K562 treated with DMSO at 1 percent for 24 hours (cell line): ENCODE results near the gene PRDX2. TPM values are rescaled to one million over a fixed set of nuclear protein-coding genes. Genes with fewer than 3 reads are reported as not detected.

Experiments
- total RNA-seq: library from RNA; unstranded; fragments of 300-600 nt; gene quantifications from 2 replicates; pipeline ENCODE4 v1.2.3, GENCODE V29; 2022; ENCODE audit warnings: low read depth; ENCODE audit not compliant: insufficient read depth

The PRDX2 gene
- 388 and 416 TPM in 2 replicates for total RNA-seq

GRCh38 chr19:12801466-12802266, at the start of gene PRDX2, which contains the start of gene THSD8:
Gene PRDX2 (minus strand): TSS chr19:12801800. CDS start chr19:12801261, 539 bp downstream.
Gene THSD8 (plus strand): TSS chr19:12802069. CDS start chr19:12802072, 3 bp downstream.

GRCh38 chr19:12838182-12838885, 36.7 kb upstream of the PRDX2 start, which contains the start of gene MAST1:
Gene MAST1 (plus strand): TSS chr19:12838515. CDS start chr19:12838573, 58 bp downstream.

DNA sequence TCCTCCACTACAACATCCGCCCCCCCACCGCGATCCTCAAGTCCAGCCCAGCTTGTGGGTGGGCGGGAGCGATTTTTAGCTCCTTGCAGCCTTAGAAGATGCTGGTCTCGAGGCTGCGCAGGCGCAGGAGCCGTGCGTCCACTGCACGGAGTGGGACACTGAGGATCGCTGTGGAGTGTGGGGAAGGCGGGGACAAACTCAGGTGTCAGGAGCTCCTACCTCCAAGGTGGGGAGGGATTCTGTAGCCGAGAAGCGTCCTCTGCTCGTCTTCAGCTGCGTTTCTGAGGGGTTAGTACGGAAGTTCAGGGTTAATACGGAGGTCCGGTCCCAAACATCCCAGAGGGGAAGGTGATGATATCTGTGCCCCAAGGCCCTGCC, 33.0 kb upstream of the PRDX2 start, which contains the start of gene RTBDN:
RTBDN (minus strand) TSS at position 14 of the 378 bp plus-strand sequence. CDS start 4,600 bp downstream, outside the sequence.

GRCh38 chr19:12806242-12807081, 4.9 kb upstream of the PRDX2 start, which contains the start of gene RNASEH2A:
Gene RNASEH2A (plus strand): TSS chr19:12806584. CDS start chr19:12806674, 90 bp downstream.

GRCh38 chr19:12791345-12792050, 10.1 kb downstream of the PRDX2 start, which contains the start of gene JUNB:
Gene JUNB (plus strand): TSS chr19:12791486. CDS start chr19:12791772, 286 bp downstream.

DNA sequence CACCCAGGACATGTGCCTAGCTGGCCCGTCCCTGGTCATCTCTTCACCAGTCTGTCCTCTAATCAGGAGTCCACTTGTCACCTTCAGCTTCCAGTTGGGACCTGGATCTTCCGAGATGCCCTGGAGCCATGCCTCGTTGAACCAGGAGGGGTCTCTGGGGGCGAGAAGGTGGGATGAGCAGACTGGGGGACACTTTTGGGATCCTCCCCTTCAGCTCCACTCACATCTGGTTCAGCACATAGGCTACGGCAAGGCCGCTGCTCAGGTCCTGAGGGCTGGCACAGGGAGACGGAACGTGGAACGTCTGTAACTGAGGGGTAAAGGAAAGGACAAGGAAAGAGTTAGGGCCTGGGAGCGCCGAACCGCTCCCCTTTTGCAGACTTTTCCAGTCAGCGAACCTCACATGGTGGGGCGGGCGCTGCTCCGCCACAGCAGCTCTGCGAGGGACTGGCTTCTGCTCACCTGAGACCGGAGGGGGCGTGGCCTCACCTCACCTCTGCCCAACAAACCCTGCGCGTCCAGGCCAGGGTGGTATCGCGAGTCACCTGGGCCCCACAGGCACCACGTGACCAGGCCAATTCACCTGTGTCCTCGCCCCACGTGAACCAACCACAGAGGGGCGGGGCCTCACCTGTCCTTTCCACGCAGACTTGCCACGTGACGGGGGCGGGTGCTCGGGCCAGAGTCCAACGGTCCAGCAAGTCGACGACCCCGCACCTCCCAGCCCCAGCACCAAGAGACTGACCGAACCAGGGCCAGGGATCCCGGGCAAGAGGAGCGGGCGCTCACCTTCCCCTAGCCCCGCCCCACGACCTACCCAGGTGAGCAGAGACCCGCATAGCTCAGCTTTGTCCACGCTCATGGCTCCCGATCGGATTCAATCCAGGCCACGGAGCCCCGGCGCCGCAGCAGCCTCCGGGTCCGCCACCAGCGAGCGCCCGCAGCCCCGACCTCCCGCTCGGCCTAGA, 26.7 kb downstream of the PRDX2 start, which contains the start of gene HOOK2:
HOOK2 (minus strand) TSS at position 965 of the 968 bp plus-strand sequence; CDS start at position 862, 103 bp downstream.

GRCh38 chr19:12751635-12752034, 50.0 kb downstream of the PRDX2 start, which contains the start of gene BEST2:
Gene BEST2 (plus strand): TSS chr19:12751791. CDS start chr19:12752593, 802 bp downstream.

Other genes starting within 250 kb of the PRDX2 start
- gene ZNF490, start 191.0 kb downstream of the PRDX2 start, total RNA-seq, result 1.3 and 1.6 TPM in 2 replicates
- gene ZNF791, start 190.9 kb downstream of the PRDX2 start, total RNA-seq, result 4.3 and 4.7 TPM in 2 replicates
- 124 and 142 TPM in 2 replicates for gene MAN2B1, start 135.1 kb downstream of the PRDX2 start, total RNA-seq
- gene WDR83, start 135.0 kb downstream of the PRDX2 start, total RNA-seq, result 17.4 and 22.1 TPM in 2 replicates
- 111 and 114 TPM in 2 replicates for gene DHPS, start 119.9 kb downstream of the PRDX2 start, total RNA-seq
- gene GNG14, start 113.8 kb downstream of the PRDX2 start, total RNA-seq, result not detected in 2 replicates
- 15.3 and 19.5 TPM in 2 replicates for gene FBXW9, start 105.2 kb downstream of the PRDX2 start, total RNA-seq
- 32.6 and 33.0 TPM in 2 replicates for gene TNPO2, start 77.9 kb downstream of the PRDX2 start, total RNA-seq
- gene TRIR, start 67.1 kb downstream of the PRDX2 start, total RNA-seq, result 485 and 496 TPM in 2 replicates
- gene GET3, start 64.3 kb downstream of the PRDX2 start, total RNA-seq, result 92.4 and 109 TPM in 2 replicates
- not detected in 2 replicates for gene BEST2, start 50.0 kb downstream of the PRDX2 start, total RNA-seq
- gene HOOK2, start 26.2 kb downstream of the PRDX2 start, total RNA-seq, result 23.8 and 27.0 TPM in 2 replicates
- gene JUNB, start 10.3 kb downstream of the PRDX2 start, total RNA-seq, result 130 and 136 TPM in 2 replicates
- 0.85 TPM in 1 of 2 replicates, not detected in the other for gene THSD8, start 269 bp upstream of the PRDX2 start, total RNA-seq
- 86.0 and 110 TPM in 2 replicates for gene RNASEH2A, start 4.8 kb upstream of the PRDX2 start, total RNA-seq
- 2.0 and 3.5 TPM in 2 replicates for gene RTBDN, start 32.8 kb upstream of the PRDX2 start, total RNA-seq
- 7.8 and 9.5 TPM in 2 replicates for gene MAST1, start 36.7 kb upstream of the PRDX2 start, total RNA-seq
- 157 TPM in 2 replicates for gene DNASE2, start 79.6 kb upstream of the PRDX2 start, total RNA-seq
- 33.8 and 46.8 TPM in 2 replicates for gene KLF1, start 85.4 kb upstream of the PRDX2 start, total RNA-seq
- gene GCDH, start 89.4 kb upstream of the PRDX2 start, total RNA-seq, result 17.5 and 23.0 TPM in 2 replicates
- 2.3 and 5.5 TPM in 2 replicates for gene SYCE2, start 117.5 kb upstream of the PRDX2 start, total RNA-seq
- gene FARSA, start 131.9 kb upstream of the PRDX2 start, total RNA-seq, result 148 and 157 TPM in 2 replicates
- 582 and 601 TPM in 2 replicates for gene CALR, start 136.8 kb upstream of the PRDX2 start, total RNA-seq
- gene RAD23A, start 144.1 kb upstream of the PRDX2 start, total RNA-seq, result 158 and 166 TPM in 2 replicates
- 44.0 and 48.0 TPM in 2 replicates for gene GADD45GIP1, start 155.4 kb upstream of the PRDX2 start, total RNA-seq
- 0.14 TPM in 1 of 2 replicates, not detected in the other for gene DAND5, start 167.8 kb upstream of the PRDX2 start, total RNA-seq
- 10.2 and 12.0 TPM in 2 replicates for gene NFIX, start 193.7 kb upstream of the PRDX2 start, total RNA-seq